Stimulated activated CD4-positive, alpha-beta T cell treated with anti-CD3 and anti-CD28 coated beads, Interleukin-15, amount 100 ng/mL, for 24 hours (primary cell): ENCODE data around the gene CEBPG.

Experiments used
- DNase-seq: peaks from one replicate; pipeline ENCODE4 v3.0.0-alpha.2; 2020

Gene CEBPG

DNA sequence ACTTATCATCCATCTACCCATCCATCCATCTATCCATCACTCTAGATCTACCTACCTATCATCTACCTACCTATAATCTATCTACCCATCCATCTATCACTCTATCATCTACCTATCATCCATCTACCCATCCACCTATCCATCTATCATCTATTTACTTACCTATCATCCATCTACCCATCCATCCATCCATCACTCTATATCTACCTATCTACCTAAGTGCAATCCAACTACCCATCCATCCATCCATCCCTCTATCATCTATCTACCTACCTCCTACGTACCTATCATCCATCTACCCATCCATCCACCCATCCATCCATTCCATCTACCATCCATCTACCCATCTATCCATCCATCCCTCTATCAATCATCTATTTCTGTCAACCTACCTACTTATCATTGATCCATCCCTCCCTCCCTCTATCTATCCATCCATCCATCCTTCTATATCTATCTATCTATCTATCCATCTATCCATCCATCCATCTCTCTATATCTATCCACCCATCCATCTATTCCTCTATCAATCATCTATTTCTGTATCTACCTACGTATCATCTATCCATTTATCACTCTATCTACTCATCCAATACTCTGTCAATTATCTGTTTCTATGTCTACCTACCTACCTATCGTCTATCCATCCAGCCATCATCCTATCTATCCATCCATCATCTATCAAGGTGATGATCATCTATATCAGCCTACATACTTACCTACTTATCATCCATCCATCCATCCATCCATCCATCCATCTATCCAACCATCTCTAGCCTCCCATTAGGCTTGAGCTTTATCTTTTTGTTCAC lies 49.1 kb downstream of the CEBPG start:
- no peak for DNase-seq

DNA sequence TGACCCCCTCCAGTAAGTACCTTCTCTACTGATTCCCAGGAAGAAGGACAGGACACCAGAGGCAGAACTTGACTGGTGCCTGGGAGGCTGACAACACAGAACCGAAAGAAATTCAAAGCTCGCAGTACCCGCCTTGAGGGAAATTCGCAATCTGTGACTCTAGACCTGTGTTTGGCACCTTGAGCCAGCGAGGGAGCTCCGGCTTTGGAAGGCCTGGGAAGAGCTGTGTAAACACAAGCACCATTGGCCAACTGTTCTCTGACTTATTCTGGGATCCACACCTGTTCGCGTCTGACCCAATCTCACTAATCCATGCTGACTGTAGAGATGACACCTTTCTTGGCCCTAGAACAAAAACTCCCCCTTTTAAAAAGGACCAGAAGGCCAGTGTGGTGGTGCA lies 50.7 kb downstream of the CEBPG start:
- DNase-seq: no peak

DNA sequence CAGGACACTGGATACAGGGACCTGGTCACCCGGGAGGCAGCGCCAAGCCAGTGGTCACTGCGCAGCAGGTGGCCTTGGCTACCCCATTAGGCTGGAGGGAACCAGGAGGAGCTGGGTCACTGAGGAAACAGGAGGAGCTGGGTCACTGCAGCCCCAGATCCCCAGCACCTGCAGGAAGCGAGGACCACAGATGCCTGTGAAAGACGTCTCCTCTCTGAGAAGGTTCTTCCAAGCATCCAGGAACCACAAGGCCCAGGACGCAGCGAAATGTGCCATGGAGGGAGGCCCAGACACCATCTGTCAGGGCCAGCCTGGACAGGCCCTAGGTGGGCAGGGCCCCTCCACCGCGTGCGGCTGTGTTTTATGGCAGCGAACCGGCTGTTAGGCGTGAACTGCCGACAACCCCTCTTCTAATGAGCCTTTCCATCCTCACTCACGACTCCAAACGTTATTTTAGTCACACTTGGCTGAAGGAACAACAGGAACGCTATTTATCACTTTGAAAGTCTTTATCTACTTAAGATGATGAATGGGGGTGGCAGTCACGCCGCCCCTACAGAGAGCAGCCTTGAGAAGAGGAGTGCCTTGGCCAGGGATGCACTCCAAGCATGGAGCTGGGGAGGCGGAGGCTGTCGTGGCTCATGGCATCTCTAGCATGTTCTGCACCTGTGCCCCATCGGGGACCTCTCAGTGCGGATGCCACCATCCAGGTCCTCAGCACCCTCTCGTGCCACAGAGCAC lies 53.3 kb downstream of the CEBPG start:
- DNase-seq: no peak

DNA sequence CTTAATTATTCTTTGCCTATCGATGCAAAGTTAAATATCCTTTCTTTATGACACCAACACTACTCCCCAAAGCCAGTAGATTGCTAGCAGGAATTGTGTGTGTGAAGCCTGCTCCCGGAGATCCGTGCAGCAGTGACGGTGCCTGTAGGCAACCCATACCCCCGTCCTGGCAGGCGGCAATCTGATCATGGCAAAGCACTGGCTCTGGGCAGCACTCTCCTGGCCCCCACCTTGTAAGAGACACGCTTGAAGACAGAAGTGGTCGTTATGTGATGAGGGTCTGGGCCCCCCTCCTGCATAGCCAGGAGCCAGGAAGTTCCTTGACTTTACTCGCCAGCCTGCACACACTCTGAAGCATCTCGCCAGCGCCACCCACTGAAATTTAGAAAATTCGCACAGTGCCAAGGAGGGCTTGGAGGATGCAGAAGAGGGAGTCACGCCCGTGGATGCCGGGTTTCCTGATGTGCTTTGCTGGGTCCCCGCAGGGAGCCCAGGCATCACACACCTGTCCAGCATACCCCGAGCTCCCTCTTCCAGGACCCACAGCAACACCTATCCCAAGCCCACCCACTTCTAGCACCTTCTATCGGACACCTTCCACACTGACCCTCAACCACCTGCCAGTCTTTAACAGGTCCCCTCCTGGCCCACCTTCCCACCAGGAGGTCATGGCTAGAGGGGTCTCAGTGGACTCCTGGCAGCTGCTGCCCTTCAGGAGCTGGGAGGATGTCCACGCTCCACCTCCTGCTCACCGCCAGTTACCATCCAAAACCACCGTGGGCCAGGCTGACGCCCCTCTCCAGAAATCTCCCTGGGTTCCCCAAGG lies 54.5 kb downstream of the CEBPG start:
- no peak for DNase-seq

DNA sequence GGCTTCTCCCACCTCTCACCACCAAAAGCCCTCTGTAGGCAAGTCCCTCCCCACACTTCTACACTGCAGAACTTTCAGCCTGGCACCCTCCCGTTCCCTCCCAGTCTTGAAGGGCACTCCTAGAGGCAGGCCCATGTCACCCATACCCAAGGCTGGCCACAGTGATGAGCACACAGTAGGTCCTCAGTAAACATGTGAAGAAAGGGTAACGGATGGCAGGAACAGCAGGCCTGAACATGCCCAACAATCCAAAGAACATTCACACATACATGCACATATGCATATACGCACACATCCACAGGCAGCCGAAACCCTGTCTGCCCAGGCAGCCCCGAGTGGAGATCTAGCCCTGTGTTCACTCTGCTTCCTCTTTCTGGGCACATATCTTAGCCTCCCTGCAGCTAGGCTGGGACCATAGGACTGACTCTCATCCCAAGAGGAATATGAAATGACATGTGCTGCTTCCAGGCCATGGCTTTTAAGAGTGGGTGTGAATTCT lies 55.2 kb downstream of the CEBPG start:
- DNase-seq: no peak

DNA sequence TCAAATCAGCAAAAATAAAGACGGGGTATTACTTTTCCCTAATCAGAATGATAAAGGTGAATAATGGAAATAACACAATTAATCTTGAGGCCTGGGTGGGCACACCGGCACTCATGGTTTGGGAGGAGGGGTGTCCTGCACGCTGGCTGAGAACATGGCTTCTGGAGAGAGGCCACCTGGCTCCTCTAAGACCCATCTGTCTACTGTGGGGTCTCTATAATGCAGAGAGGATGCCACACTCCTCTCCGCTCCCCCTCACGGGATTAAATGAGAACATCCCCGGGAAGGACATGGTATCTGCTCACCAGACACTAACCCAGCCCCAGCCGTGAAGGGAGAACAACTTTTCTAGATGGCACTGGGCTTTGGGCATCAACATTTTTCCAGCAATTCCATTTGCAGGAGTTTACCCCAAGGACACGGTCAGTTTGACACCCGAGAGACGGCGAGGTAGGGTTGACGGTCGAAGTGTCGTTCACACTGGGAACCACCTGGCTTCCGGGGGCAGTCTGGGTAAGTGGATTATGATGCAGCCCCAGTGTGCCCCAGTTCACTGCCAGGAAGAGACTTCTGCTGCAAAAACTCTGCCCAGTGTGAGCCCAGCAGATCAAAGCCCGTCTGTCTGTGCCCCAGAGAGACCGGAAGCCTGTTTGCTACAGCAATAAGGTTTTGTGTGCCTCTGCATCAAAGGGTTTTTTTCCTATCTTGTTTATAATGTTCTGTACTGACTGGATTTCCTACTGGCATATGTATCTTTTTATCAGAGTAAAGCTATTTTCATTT lies 56.6 kb downstream of the CEBPG start:
- no peak for DNase-seq

DNA sequence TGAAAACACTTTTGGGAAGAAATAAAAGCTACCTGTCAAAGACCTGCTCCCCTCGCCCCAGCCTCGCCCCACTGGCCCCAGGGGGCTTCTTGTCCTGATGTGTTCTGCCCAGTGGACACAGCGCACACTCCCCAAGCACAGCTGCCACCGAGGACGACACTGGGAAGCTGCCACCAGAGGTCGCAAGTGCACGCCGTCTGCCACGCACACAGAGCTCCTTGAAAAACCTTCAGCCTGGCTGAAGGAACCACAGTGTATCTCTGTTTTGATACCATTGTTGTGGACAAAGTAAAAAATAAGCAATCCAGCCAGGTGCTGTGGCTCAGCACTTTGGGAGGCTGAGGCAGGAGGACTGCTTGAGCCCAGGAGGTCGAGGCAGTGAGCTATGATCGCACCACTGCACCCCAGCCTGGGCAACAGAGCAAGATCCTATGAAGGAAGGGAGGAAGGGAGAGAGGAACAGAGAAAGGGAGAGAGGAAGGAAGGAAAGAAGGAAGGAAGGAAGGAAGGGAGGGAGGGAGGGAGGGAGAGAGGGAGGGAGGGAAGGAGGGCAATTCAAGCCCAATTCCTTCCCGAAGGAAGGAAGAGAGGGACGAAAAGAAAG lies 57.3 kb downstream of the CEBPG start:
- peak; percentile 77 for DNase-seq

DNA sequence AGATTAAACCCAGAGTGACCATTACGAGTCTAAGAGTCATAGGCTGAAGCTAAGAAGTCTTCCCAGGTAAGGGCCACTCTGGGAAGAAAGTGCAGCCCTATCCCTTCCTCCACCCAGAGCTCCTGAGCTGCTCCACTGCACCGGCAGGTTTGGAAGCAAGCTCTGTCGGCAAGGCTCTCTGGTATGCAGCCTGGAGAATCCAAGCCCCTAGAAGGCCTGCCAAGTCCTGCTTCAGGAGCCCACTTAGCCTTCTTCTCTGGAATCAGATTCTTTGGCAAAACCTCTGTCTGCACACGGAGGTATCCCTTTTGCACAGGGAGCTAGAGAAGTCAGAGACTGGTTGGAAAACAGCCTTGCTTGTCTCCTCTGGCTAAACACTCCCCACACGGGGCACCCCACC lies 58.5 kb downstream of the CEBPG start:
- DNase-seq: no peak
